Smooth muscle cell (in vitro differentiated cells): ENCODE data around the gene PCDHB13. TPM values are rescaled to one million over a fixed set of nuclear protein-coding genes. Genes with fewer than 3 reads are reported as not detected.

Experiments
- DNase-seq: peaks from one replicate; lab custom pipeline; 2025; ENCODE audit not compliant: unreplicated experiment; lab: John Stamatoyannopoulos, UW
- H2AFZ ChIP-seq: fragments of 200-600 bp; sonication (generic); 2 replicates; pipeline ENCODE4 v1.6.0; 2016; ENCODE audit warnings: antibody characterized with exemption, low read depth, mild to moderate bottlenecking
- H3F3A ChIP-seq: fragments of 200-600 bp; sonication (generic); 2 replicates; pipeline ENCODE4 v1.6.0; 2017; ENCODE audit warnings: antibody characterized with exemption, low read depth
- H3K27ac ChIP-seq: fragments of 200-600 bp; sonication (generic); 2 replicates; pipeline ENCODE4 v1.5.1; 2016; ENCODE audit warnings: low read depth, mild to moderate bottlenecking
- H3K27me3 ChIP-seq: fragments of 200-600 bp; sonication (generic); 2 replicates; pipeline ENCODE4 v1.6.1; 2016; ENCODE audit warnings: low read depth, mild to moderate bottlenecking
- H3K36me3 ChIP-seq: fragments of 200-600 bp; sonication (generic); 2 replicates; pipeline ENCODE4 v1.5.1; 2016; ENCODE audit warnings: low read depth
- H3K4me1 ChIP-seq: fragments of 200-600 bp; sonication (generic); 2 replicates; pipeline ENCODE4 v1.5.1; 2016; ENCODE audit warnings: low read depth
- H3K4me2 ChIP-seq: fragments of 200-600 bp; sonication (generic); 2 replicates; pipeline ENCODE4 v1.6.0; 2016; ENCODE audit warnings: mild to moderate bottlenecking
- H3K4me3 ChIP-seq: fragments of 200-600 bp; sonication (generic); 2 replicates; pipeline ENCODE4 v1.5.1; 2016; ENCODE audit warnings: mild to moderate bottlenecking
- H3K79me2 ChIP-seq: fragments of 200-600 bp; sonication (generic); 2 replicates; pipeline ENCODE4 v1.6.0; 2016; ENCODE audit warnings: low read depth, mild to moderate bottlenecking
- H3K9ac ChIP-seq: fragments of 200-600 bp; sonication (generic); 2 replicates; pipeline ENCODE4 v1.6.0; 2016; ENCODE audit warnings: low read depth
- H3K9me3 ChIP-seq: fragments of 200-600 bp; sonication (generic); replicated peaks from 2 replicates; pipeline ENCODE4 v1.5.1; 2016; ENCODE audit warnings: low read depth
- H4K20me1 ChIP-seq: fragments of 200-600 bp; sonication (generic); 2 replicates; pipeline ENCODE4 v1.6.0; 2016; ENCODE audit warnings: low read depth
- CTCF ChIP-seq: fragments of 200-600 bp; sonication (generic); IDR thresholded peaks from 2 replicates; pipeline ENCODE4 v1.5.1; 2017; ENCODE audit warnings: borderline replicate concordance, mild to moderate bottlenecking, antibody characterized with exemption; ENCODE audit not compliant: insufficient read depth, poor library complexity, severe bottlenecking
- WGBS: methylation state at CpG from one replicate; pipeline ENCODE4 v1.1.7; 2016; ENCODE audit warnings: low lambda C conversion rate; 5-methylcytosine and 5-hydroxymethylcytosine counted together
- polyA plus RNA-seq: library from polyadenylated mRNA; unstranded; fragments of >200 nt; fragmentation: Nextera tagmentation; extraction: Ambion mirVana; gene quantifications from 2 replicates; pipeline ENCODE4 v1.2.1, GENCODE V29; 2016
- total RNA-seq: library from RNA; depleted of rRNA; stranded (reverse); fragments of >200 nt; gene quantifications from 2 replicates; pipeline ENCODE4 v1.2.3, GENCODE V29; 2014

Gene PCDHB13
- total and polyA plus RNA-seq, 2 experiments from 2014 or later: 2.6 to 4.4 TPM

GRCh38 chr5:141261238-141261546 is 47.5 kb downstream of the PCDHB13 start:
- Histone ChIP-seq H3K4me1 (no peaks in the 10 kb centered on the region), H4K20me1 (no peaks in the 10 kb centered on the region), H3K9ac (no peak overlapping the region), H2AFZ (no peak overlapping the region), H3K4me3 (no peak overlapping the region), H3K36me3 (peaks cover 12% of the 10 kb centered on the region), H3K4me2 (no peak overlapping the region), H3F3A (no peaks in the 10 kb centered on the region), H3K9me3 (peaks cover 86% of the 10 kb centered on the region), H3K27ac (no peak overlapping the region), H3K79me2 (no peaks in the 10 kb centered on the region), H3K27me3 (no peaks in the 10 kb centered on the region)
- no peak for DNase-seq
- no peak for TF ChIP-seq CTCF
- 96% methylated on average over 1 of the region's 1 CpG for WGBS

Other genes with a start within 250 kb of the PCDHB13 start
Only the 30 nearest of the 37 such genes appear.
- gene PCDHB1, start 162.5 kb upstream of the PCDHB13 start, total RNA-seq: 0.04 and 0.22 TPM in 2 replicates
- not detected in 2 replicates for gene PCDHB1, start 162.5 kb upstream of the PCDHB13 start, polyA plus RNA-seq
- gene PCDHB2, start 119.3 kb upstream of the PCDHB13 start, total RNA-seq: 25.8 and 37.9 TPM in 2 replicates
- gene PCDHB2, start 119.3 kb upstream of the PCDHB13 start, polyA plus RNA-seq: 32.8 and 41.6 TPM in 2 replicates
- 3.8 and 5.3 TPM in 2 replicates for gene PCDHB3, start 113.4 kb upstream of the PCDHB13 start, total RNA-seq
- 1.5 and 1.8 TPM in 2 replicates for gene PCDHB3, start 113.4 kb upstream of the PCDHB13 start, polyA plus RNA-seq
- 2.4 and 2.5 TPM in 2 replicates for gene PCDHB4, start 92.1 kb upstream of the PCDHB13 start, total RNA-seq
- 0.41 and 1.3 TPM in 2 replicates for gene PCDHB4, start 92.1 kb upstream of the PCDHB13 start, polyA plus RNA-seq
- gene PCDHB5, start 78.7 kb upstream of the PCDHB13 start, total RNA-seq: 12.0 and 12.8 TPM in 2 replicates
- gene PCDHB5, start 78.7 kb upstream of the PCDHB13 start, polyA plus RNA-seq: 6.3 and 9.7 TPM in 2 replicates
- 0.58 and 0.94 TPM in 2 replicates for gene PCDHB6, start 63.9 kb upstream of the PCDHB13 start, total RNA-seq
- gene PCDHB6, start 63.9 kb upstream of the PCDHB13 start, polyA plus RNA-seq: 0.25 and 0.32 TPM in 2 replicates
- gene PCDHB7, start 41.3 kb upstream of the PCDHB13 start, total RNA-seq: 0.76 and 1.4 TPM in 2 replicates
- 0.06 TPM in 1 of 2 replicates, not detected in the other for gene PCDHB7, start 41.3 kb upstream of the PCDHB13 start, polyA plus RNA-seq
- 0.90 and 3.5 TPM in 2 replicates for gene PCDHB8, start 36.1 kb upstream of the PCDHB13 start, total RNA-seq
- 0.25 and 1.1 TPM in 2 replicates for gene PCDHB8, start 36.1 kb upstream of the PCDHB13 start, polyA plus RNA-seq
- gene PCDHB16, start 31.5 kb upstream of the PCDHB13 start, total RNA-seq: 6.4 and 7.0 TPM in 2 replicates
- 5.2 and 6.5 TPM in 2 replicates for gene PCDHB16, start 31.5 kb upstream of the PCDHB13 start, polyA plus RNA-seq
- 4.1 and 6.5 TPM in 2 replicates for gene PCDHB9, start 26.8 kb upstream of the PCDHB13 start, total RNA-seq
- 2.2 and 2.4 TPM in 2 replicates for gene PCDHB9, start 26.8 kb upstream of the PCDHB13 start, polyA plus RNA-seq
- gene PCDHB10, start 21.6 kb upstream of the PCDHB13 start, total RNA-seq: 6.4 and 7.4 TPM in 2 replicates
- gene PCDHB10, start 21.6 kb upstream of the PCDHB13 start, polyA plus RNA-seq: 3.3 and 3.4 TPM in 2 replicates
- 1.8 and 2.1 TPM in 2 replicates for gene PCDHB11, start 14.3 kb upstream of the PCDHB13 start, total RNA-seq
- 0.61 and 1.7 TPM in 2 replicates for gene PCDHB11, start 14.3 kb upstream of the PCDHB13 start, polyA plus RNA-seq
- gene PCDHB12, start 5.2 kb upstream of the PCDHB13 start, total RNA-seq: 2.9 and 3.6 TPM in 2 replicates
- gene PCDHB12, start 5.2 kb upstream of the PCDHB13 start, polyA plus RNA-seq: 0.57 and 1.0 TPM in 2 replicates
- 7.8 and 9.1 TPM in 2 replicates for gene PCDHB14, start 9.4 kb downstream of the PCDHB13 start, total RNA-seq
- gene PCDHB14, start 9.4 kb downstream of the PCDHB13 start, polyA plus RNA-seq: 2.6 and 4.6 TPM in 2 replicates
- 3.9 and 4.2 TPM in 2 replicates for gene PCDHB15, start 31.5 kb downstream of the PCDHB13 start, total RNA-seq
- 1.8 and 2.1 TPM in 2 replicates for gene PCDHB15, start 31.5 kb downstream of the PCDHB13 start, polyA plus RNA-seq
- gene SLC25A2, start 90.1 kb downstream of the PCDHB13 start, total RNA-seq: not detected in 2 replicates
- gene SLC25A2, start 90.1 kb downstream of the PCDHB13 start, polyA plus RNA-seq: 0.15 TPM in 1 of 2 replicates, not detected in the other
- 83.0 and 94.5 TPM in 2 replicates for gene TAF7, start 106.9 kb downstream of the PCDHB13 start, total RNA-seq
- gene TAF7, start 106.9 kb downstream of the PCDHB13 start, polyA plus RNA-seq: 85.9 and 105 TPM in 2 replicates
- gene PCDHGA1, start 116.6 kb downstream of the PCDHB13 start, total RNA-seq: 0.58 and 0.63 TPM in 2 replicates
- 0.05 TPM in 1 of 2 replicates, not detected in the other for gene PCDHGA1, start 116.6 kb downstream of the PCDHB13 start, polyA plus RNA-seq
- gene PCDHGA2, start 124.8 kb downstream of the PCDHB13 start, total RNA-seq: 0.04 TPM in 1 of 2 replicates, not detected in the other
- not detected in 2 replicates for gene PCDHGA2, start 124.8 kb downstream of the PCDHB13 start, polyA plus RNA-seq
- gene PCDHGA3, start 129.9 kb downstream of the PCDHB13 start, total RNA-seq: not detected in 2 replicates
- not detected in 2 replicates for gene PCDHGA3, start 129.9 kb downstream of the PCDHB13 start, polyA plus RNA-seq
- 0.27 and 0.81 TPM in 2 replicates for gene PCDHGB1, start 136.2 kb downstream of the PCDHB13 start, total RNA-seq
- 0.40 TPM in 1 of 2 replicates, not detected in the other for gene PCDHGB1, start 136.2 kb downstream of the PCDHB13 start, polyA plus RNA-seq
- gene PCDHGA4, start 141.1 kb downstream of the PCDHB13 start, total RNA-seq: 0.58 and 1.1 TPM in 2 replicates
- gene PCDHGA4, start 141.1 kb downstream of the PCDHB13 start, polyA plus RNA-seq: not detected in 2 replicates
- gene PCDHGB2, start 146.1 kb downstream of the PCDHB13 start, total RNA-seq: 0.18 and 1.1 TPM in 2 replicates
- not detected in 2 replicates for gene PCDHGB2, start 146.1 kb downstream of the PCDHB13 start, polyA plus RNA-seq
- gene PCDHGA5, start 150.2 kb downstream of the PCDHB13 start, total RNA-seq: 0.09 and 0.22 TPM in 2 replicates
- gene PCDHGA5, start 150.2 kb downstream of the PCDHB13 start, polyA plus RNA-seq: 0.13 TPM in 1 of 2 replicates, not detected in the other
- 0.40 TPM in 1 of 2 replicates, not detected in the other for gene PCDHGB3, start 156.3 kb downstream of the PCDHB13 start, total RNA-seq
- gene PCDHGB3, start 156.3 kb downstream of the PCDHB13 start, polyA plus RNA-seq: not detected in 2 replicates
- gene PCDHGA6, start 160.0 kb downstream of the PCDHB13 start, total RNA-seq: 0.09 and 0.27 TPM in 2 replicates
- not detected in 2 replicates for gene PCDHGA6, start 160.0 kb downstream of the PCDHB13 start, polyA plus RNA-seq
- 0.09 and 0.27 TPM in 2 replicates for gene PCDHGA7, start 168.8 kb downstream of the PCDHB13 start, total RNA-seq
- gene PCDHGA7, start 168.8 kb downstream of the PCDHB13 start, polyA plus RNA-seq: not detected in 2 replicates
- gene PCDHGB4, start 173.8 kb downstream of the PCDHB13 start, total RNA-seq: 37.1 and 43.1 TPM in 2 replicates
- gene PCDHGB4, start 173.8 kb downstream of the PCDHB13 start, polyA plus RNA-seq: 20.0 and 27.5 TPM in 2 replicates
- gene PCDHGA8, start 178.7 kb downstream of the PCDHB13 start, total RNA-seq: 3.2 and 3.3 TPM in 2 replicates
- 0.25 and 0.89 TPM in 2 replicates for gene PCDHGA8, start 178.7 kb downstream of the PCDHB13 start, polyA plus RNA-seq
- gene PCDHGB5, start 184.0 kb downstream of the PCDHB13 start, total RNA-seq: 3.2 and 3.3 TPM in 2 replicates
- 0.90 and 4.2 TPM in 2 replicates for gene PCDHGB5, start 184.0 kb downstream of the PCDHB13 start, polyA plus RNA-seq